Measurements from ENCODE around the gene TCF4. TPM values are rescaled to one million over a fixed set of nuclear protein-coding genes. Genes with fewer than 3 reads are reported as not detected.
A peak's percentile ranks its signal among the peaks of the same experiment; 100 is the strongest.

Gene TCF4
- total and polyA plus RNA-seq, 2 donors (not counting 3 experiments of a cell fraction or from before 2014, with no cell fraction given), result 183 to 390 TPM

DNA sequence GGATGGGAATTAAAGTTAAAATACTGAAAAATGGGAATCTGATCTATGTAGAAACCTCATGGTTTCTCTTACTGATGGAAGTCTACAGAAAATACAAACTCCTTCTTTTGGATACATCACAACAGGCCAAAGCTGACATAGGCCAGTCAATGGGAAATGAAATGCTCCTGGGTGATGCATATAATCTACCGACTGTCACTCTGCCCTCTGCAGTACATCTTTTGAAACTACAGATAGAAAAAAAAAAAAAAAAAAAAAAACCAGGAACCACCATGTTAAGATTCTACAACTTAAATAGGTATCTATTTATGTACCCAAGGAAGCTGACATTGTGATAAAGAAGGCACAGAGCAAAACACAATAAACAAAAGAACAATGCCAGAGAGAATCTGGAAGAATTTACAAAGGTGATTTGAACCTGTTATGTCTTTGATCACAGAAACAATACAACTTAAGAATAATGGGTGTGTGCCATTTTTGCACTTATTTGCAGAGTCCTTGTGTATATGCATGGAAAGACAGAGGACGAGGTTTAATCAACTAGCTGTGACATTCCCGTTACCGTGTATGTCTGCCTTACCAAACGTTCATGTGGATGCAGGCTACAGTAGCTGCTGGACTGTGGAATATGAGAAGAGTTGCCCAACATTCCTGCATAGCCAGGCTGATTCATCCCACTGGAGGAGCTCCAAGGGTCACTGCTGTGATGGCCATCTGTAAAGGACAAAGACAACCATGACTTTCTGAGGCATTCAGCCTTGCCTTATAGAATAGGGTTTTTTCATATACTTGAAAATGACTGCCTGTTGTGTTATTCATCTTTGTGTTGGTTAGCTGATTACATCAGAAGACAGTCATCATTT lies 312.7 kb downstream of the TCF4 start:
- FAIRE-seq (peak; percentile 75), DNase-seq (ENCODE audit: low read depth, low spot score) (peak; percentile 28)
- CTCF ChIA-PET, result interaction anchor here (0.7 to 2.6 kb wide), 9 partner anchors 8 to 658 kb away, joined by 3 to 15 read pairs (median 5); no protein-coding TSS in a partner anchor
- Histone ChIP-seq H3K4me3 (replicated peaks in 1 of 3; ENCODE audit: insufficient read depth in 1 of 3, low read depth in 1 of 3, low read length in 3 of 3) (no peak overlapping the region), H3K27ac (ENCODE audit: insufficient read depth, low read depth, low read length) (no peak overlapping the region), H3K27me3 (ENCODE audit: control insufficient read depth in 2 of 2, insufficient read depth in 2 of 2, low read length in 2 of 2) (no peaks in the 10 kb centered on the region), H2AFZ (ENCODE audit: low read depth, low read length) (no peak overlapping the region), H4K20me1 (replicated peaks; ENCODE audit: control insufficient read depth, extremely low read depth, insufficient read depth, low read length) (peaks cover 2% of the 10 kb centered on the region), H3K9me1 (replicated peaks; ENCODE audit: control insufficient read depth, extremely low read depth, insufficient read depth, low read length) (no peaks in the 10 kb centered on the region), H3K4me1 (ENCODE audit: control insufficient read depth, extremely low read depth, insufficient read depth, low read length) (peaks cover 13% of the 10 kb centered on the region), H3K4me2 (ENCODE audit: insufficient read depth, low read length) (no peak overlapping the region), H3K9ac (replicated peaks; ENCODE audit: extremely low read depth, insufficient read depth, low read length) (no peak overlapping the region), H3K9me3 (replicated peaks; ENCODE audit: control insufficient read depth, insufficient read depth, low read length) (no peaks in the 10 kb centered on the region), H3K79me2 (ENCODE audit: control insufficient read depth, insufficient read depth, low read length) (peaks cover 8% of the 10 kb centered on the region), H3K36me3 (ENCODE audit: control insufficient read depth in 2 of 2, extremely low read depth in 1 of 2, insufficient read depth in 2 of 2, low read length in 2 of 2) (peaks cover 25 to 27% of the 10 kb centered on the region in 2 experiments)
- dilution Hi-C loops (cut with MboI; ENCODE audit: extremely low pct_ligation_motif_present, low sequenced_read_pairs) (no loop called here), intact Hi-C loops (cut with micrococcal nuclease) (loop anchor here (1.0 kb wide), 1 partner anchor 41 kb away; no protein-coding TSS in a partner anchor)
- TF ChIP-seq POLR2AphosphoS5 (IDR thresholded peaks at IDR 0.05; ENCODE audit: insufficient read depth, low read depth, low read length), result no peak
- TF ChIP-seq GATA2 (IDR thresholded peaks at IDR 0.05; ENCODE audit: insufficient read depth, insufficient read length, low read depth, low read length), result peak; percentile 51
- no peak for TF ChIP-seq EZH2 (IDR thresholded peaks at IDR 0.05; ENCODE audit: borderline replicate concordance, low read depth, low read length, severe bottlenecking)
- peak; percentile 18 for TF ChIP-seq FOS (IDR thresholded peaks at IDR 0.05; ENCODE audit: borderline replicate concordance, insufficient read depth, low read length)
- no peak for TF ChIP-seq JUN (IDR thresholded peaks at IDR 0.05; ENCODE audit: borderline replicate concordance, insufficient read depth, insufficient read length, low read depth)
- TF ChIP-seq MYC (IDR thresholded peaks at IDR 0.05; ENCODE audit: low read depth, low read length), result no peak
- TF ChIP-seq CTCF (IDR thresholded peaks at IDR 0.05; ENCODE audit: extremely low read depth in 1 of 2, insufficient read depth in 1 of 2, low read depth in 1 of 2, low read length in 2 of 2), result no peak
- POLR2A ChIA-PET, result no interaction called here
- BruUV-seq (replicated peaks), result no TSS peak
